Activated B cell treated with CpG ODN at 0.5 μM for 24 hours (primary cell): Measurements from ENCODE around the gene PARP1. TPM values are rescaled to one million over a fixed set of nuclear protein-coding genes. Genes with fewer than 3 reads are reported as not detected.

Experiments used
- ATAC-seq: fragments of 200-7000 bp; cut with Tn5 transposase; one replicate; pipeline ENCODE4 v1.10.0; 2021; ENCODE audit warnings: low read depth, mild to moderate bottlenecking, moderate library complexity
- CTCF ChIA-PET: fragments of 350-600 bp; sonication (Branson Sonifier 250); formaldehyde crosslinking; loops from one replicate; lab custom pipeline; 2021; ENCODE audit warnings: antibody characterized with exemption; lab: Charles Lee
- POLR2A ChIA-PET: fragments of 350-600 bp; sonication (Branson Sonifier 250); formaldehyde crosslinking; loops from one replicate; lab custom pipeline; 2021; ENCODE audit warnings: antibody characterized with exemption; lab: Charles Lee
- DNase-seq: peaks from one replicate; pipeline ENCODE4 v3.0.0; 2022
- H3K27ac Mint-ChIP-seq: one replicate; pipeline ENCODE4 v1.8.0; 2020; ENCODE audit warnings: mixed read lengths
- H3K27me3 Mint-ChIP-seq: one replicate; pipeline ENCODE4 v1.8.0; 2021; ENCODE audit warnings: mixed read lengths
- H3K36me3 Mint-ChIP-seq: one replicate; pipeline ENCODE4 v1.8.0; 2021; ENCODE audit warnings: low read depth, mixed read lengths
- H3K4me1 Mint-ChIP-seq: one replicate; pipeline ENCODE4 v1.8.0; 2021; ENCODE audit warnings: mixed read lengths
- H3K4me3 Mint-ChIP-seq: one replicate; pipeline ENCODE4 v1.8.0; 2020; ENCODE audit warnings: mild to moderate bottlenecking, mixed read lengths
- H3K9me3 Mint-ChIP-seq: one replicate; pipeline ENCODE4 v1.8.0; 2020; ENCODE audit warnings: mixed read lengths
- intact Hi-C: fragments of 100-400 bp; cut with micrococcal nuclease; formaldehyde crosslinking; loops from one replicate; pipeline ENCODE4 v1.15.1; 2024
- total RNA-seq: library from RNA; stranded (reverse); gene quantifications from 2 replicates; pipeline ENCODE4 v1.2.3, GENCODE V29; 2022
- TF ChIP-seq, protein P1 (sequence below): fragments of 200-600 bp; IDR thresholded peaks from one replicate; pipeline ENCODE4 v1.8.0; 2022; ENCODE audit warnings: antibody characterized with exemption, mild to moderate bottlenecking

Gene PARP1
- total RNA-seq, 1 donor from 2014 or later = 260 TPM

DNA sequence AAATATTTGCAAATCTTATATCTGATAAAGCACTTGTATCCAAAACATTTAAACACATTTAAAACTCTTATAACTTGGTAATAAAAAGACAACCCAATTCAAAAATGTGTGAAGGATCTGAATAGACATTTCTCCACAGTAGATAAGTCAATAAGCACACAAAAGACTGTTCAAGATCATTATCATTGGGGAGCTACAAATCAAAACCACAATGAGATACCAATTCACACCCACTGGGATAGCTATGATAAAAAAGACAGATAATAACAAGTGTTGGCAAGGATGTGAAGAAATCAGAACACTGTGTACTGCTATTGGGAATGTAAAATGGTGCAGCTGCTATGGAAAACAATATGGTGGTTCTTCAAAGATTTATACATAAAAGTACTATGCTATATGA lies 93.8 kb downstream of the PARP1 start:
- Mint-ChIP-seq H3K4me3 (no peak overlapping the region), H3K27ac (no peak overlapping the region), H3K9me3 (no peaks in the 10 kb centered on the region), H3K36me3 (no peaks in the 10 kb centered on the region), H3K4me1 (peaks cover 2% of the 10 kb centered on the region), H3K27me3 (peaks cover 4% of the 10 kb centered on the region)
- intact Hi-C loops = no loop called here
- POLR2A ChIA-PET = no interaction called here
- CTCF ChIA-PET = interaction anchor here (1.4 kb wide), 1 partner anchor 19 kb away, joined by 4 read pairs; no protein-coding TSS in a partner anchor
- TF ChIP-seq, protein P1, sequence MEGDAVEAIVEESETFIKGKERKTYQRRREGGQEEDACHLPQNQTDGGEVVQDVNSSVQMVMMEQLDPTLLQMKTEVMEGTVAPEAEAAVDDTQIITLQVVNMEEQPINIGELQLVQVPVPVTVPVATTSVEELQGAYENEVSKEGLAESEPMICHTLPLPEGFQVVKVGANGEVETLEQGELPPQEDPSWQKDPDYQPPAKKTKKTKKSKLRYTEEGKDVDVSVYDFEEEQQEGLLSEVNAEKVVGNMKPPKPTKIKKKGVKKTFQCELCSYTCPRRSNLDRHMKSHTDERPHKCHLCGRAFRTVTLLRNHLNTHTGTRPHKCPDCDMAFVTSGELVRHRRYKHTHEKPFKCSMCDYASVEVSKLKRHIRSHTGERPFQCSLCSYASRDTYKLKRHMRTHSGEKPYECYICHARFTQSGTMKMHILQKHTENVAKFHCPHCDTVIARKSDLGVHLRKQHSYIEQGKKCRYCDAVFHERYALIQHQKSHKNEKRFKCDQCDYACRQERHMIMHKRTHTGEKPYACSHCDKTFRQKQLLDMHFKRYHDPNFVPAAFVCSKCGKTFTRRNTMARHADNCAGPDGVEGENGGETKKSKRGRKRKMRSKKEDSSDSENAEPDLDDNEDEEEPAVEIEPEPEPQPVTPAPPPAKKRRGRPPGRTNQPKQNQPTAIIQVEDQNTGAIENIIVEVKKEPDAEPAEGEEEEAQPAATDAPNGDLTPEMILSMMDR = no peak
- no peak for DNase-seq
- no peak for ATAC-seq

DNA sequence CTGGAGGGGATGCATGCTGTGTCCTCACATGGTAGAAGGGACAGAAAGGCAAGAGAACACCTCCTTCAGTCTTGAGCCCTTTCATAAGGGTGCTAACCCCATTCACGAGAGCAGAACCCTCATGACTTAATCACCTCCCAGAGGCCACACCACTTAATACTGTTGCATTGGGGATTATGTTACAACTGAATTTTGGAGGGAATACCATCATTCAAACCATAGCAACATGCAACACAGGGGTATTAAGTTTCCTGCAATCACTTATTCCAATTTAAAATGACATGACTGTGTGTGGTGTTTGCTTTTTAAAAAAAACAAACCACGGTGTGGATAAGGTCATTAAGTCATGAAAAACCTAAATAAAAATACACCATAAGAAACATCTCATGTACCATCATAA lies 95.8 kb downstream of the PARP1 start:
- Mint-ChIP-seq H3K9me3 (no peaks in the 10 kb centered on the region), H3K4me3 (no peak overlapping the region), H3K4me1 (peaks cover 7% of the 10 kb centered on the region), H3K27me3 (peaks cover 4% of the 10 kb centered on the region), H3K36me3 (no peaks in the 10 kb centered on the region), H3K27ac (no peak overlapping the region)
- ChIA-PET CTCF (no interaction called here), POLR2A (interaction anchor here (0.7 kb wide), 1 partner anchor 92 kb away, joined by 4 read pairs; no protein-coding TSS in a partner anchor)
- ATAC-seq (no peak), DNase-seq (no peak)
- intact Hi-C loops = no loop called here
- TF ChIP-seq, protein P1 = no peak

DNA sequence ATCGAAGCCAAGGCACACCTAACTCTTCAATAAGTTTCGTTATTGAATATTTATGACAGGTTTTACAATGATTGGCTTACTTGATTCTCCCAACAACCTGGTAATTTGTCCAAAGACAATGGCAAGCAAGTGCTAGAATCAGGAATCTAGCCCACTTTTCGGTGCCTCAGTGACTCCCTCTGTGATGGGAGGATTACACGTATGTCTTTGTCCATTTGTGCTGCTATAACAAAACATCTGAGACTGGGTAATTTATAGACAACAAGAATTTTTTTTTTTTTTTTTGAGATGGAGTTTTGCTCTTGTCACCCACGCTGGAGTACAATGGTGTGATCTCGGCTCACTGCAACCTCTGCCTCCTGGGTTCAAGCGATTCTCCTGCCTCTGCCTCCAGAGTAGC lies 96.5 kb downstream of the PARP1 start:
- intact Hi-C loops = no loop called here
- Mint-ChIP-seq H3K4me1 (peaks cover 7% of the 10 kb centered on the region), H3K9me3 (no peaks in the 10 kb centered on the region), H3K4me3 (no peak overlapping the region), H3K27ac (no peak overlapping the region), H3K36me3 (no peaks in the 10 kb centered on the region), H3K27me3 (peaks cover 4% of the 10 kb centered on the region)
- ATAC-seq (no peak), DNase-seq (no peak)
- CTCF ChIA-PET = interaction anchor here (1.0 kb wide), 1 partner anchor 22 kb away, joined by 6 read pairs; no protein-coding TSS in a partner anchor
- POLR2A ChIA-PET = interaction anchor here (0.7 kb wide), 1 partner anchor 92 kb away, joined by 4 read pairs; no protein-coding TSS in a partner anchor
- TF ChIP-seq, protein P1 = no peak

Other genes starting within 250 kb of the PARP1 start
- gene ACBD3, start 221.4 kb downstream of the PARP1 start, total RNA-seq = 38.6 and 41.4 TPM in 2 replicates
- 0.75 and 0.93 TPM in 2 replicates for gene MIXL1, start 184.4 kb downstream of the PARP1 start, total RNA-seq
- 3.5 and 4.5 TPM in 2 replicates for gene LIN9, start 98.9 kb downstream of the PARP1 start, total RNA-seq
- gene STUM, start 140.7 kb upstream of the PARP1 start, total RNA-seq = 0.33 and 0.34 TPM in 2 replicates